ENCODE data around the gene KRTAP19-1.
"Not testable (repeated sequence)": the region's sequence is repeated elsewhere in the genome, so short reads cannot be mapped to it uniquely, and the experiment has no call there.

Gene KRTAP19-1

DNA sequence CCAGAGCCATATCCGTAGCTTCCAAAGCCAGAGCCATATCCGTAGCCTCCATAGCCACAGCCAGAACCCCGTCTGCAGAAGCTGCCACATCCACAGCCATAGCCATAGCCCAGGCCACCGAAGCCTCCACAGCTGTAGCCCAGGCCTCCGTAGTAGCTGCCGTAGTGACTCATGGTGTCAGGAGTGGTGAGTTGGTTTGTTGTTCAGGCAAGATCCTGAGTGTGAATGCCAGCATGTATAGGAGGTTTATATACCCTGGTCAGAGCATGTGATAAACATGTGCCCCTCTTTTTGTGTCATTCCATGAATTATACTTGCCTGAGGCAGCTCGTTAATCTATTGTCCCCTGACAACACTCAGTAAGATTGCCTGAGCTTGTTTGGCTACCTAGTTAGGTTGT, at the start of gene KRTAP19-1:
TSS of gene KRTAP19-1 (minus strand) at position 223 of the 400 bp plus-strand sequence. CDS start at position 173, 50 bp downstream.
- DNase-seq, result no peak

DNA sequence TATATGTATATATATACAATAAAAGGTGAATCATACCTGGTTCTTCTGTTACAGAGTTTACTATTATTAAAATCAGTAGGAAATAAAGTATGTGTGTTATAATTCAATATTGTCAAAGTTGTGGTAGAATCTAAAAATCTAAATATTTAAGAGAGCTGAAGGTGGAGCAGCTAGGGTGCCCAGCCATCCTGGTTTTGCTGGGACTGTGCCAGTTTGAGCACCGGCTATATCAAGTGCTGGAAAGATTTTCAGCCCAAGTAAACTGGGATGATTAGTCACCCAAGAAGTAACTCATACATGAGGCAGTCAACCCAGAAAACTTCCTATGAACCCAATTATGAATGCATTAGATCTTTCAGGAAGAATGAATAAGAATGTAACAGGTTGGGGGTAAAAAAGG, 38.7 kb upstream of the KRTAP19-1 start:
- no peak for DNase-seq

DNA sequence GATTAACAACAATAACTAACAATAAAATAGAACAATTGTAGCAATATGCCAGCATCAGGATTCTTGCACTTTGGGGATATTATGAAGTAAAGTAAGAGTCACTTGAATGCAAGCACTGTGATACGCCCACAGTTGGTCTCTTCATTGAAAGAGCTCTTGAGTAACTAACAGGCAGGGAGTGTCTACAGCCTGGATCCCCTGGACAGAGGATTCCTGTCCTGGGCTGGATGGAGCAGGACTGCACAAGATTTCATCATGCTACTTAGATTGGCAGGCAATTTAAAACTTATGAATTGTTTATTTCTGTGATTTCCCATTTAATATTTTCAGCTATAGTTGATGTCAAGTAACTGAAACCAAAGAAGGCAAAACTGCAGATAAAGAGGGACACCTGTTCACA, 35.5 kb upstream of the KRTAP19-1 start:
- no peak for DNase-seq

GRCh38 chr21:30505621-30506205, 25.5 kb upstream of the KRTAP19-1 start:
- not testable (repeated sequence) for DNase-seq

DNA sequence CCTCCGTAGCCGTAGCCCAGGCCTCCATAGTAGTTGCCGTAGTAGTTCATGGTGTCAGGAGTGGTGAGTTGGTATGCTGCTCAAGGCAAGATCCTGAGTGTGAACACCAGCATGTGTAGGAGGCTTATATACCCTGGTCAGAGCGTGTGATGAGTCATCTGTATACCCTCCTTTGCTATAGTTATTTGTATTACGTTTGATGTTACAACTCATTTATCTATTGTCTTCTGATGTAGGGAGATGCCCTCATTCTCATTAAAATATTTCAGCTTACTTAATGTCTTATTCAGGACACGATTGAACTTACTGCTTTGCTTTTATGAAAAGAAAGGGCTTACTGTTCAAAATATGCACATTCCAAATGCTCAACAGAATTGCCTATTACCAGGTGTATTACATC, 21.9 kb upstream of the KRTAP19-1 start, which contains the start of gene KRTAP19-5:
TSS of gene KRTAP19-5 (minus strand) at position 101 of the 400 bp plus-strand sequence. CDS start at position 50, 51 bp downstream.
- no peak for DNase-seq

DNA sequence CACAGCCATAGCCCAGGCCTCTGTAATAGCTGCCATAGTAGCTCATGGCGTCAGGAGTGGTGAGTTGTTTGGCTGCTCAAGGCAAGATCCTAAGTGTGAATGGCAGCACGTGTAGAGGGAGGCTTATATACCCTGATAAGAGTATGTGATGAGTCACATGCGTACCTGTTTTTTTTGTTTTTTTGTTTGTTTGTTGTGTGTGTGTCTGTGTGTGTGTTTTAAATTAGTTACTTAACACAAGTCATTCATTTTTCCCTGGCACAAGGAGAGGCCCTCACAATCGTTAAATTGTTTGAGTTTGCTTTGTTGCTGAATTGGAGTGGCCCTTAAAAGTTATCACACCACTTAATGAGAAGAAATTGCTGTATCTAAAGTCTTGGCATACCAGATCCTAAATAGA, 16.9 kb upstream of the KRTAP19-1 start, which contains the start of gene KRTAP19-4:
TSS of gene KRTAP19-4 (minus strand) at position 101 of the 400 bp plus-strand sequence. CDS start at position 46, 55 bp downstream.
- no peak for DNase-seq

DNA sequence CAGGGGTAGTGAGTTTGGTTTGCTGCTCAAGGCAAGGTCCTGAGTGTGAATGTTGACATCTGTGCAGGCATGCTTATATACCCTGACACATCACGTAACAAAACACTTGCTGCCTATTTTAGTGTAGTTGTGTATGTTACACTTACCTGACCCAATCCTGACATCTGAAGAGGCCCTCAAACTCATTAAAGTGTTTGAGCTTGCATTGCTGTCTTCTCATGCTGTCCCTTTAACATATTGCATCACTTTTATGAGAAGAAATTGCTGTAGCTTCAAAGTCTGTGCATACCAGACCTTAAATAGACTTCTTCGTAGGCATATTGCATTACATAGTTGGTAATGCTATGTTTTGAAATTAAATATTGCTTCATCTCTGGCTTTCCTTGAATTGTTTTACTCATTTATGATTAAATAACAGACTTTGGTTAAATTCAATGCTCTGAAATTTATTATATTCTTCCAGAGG, 11.8 kb upstream of the KRTAP19-1 start, which contains the start of gene KRTAP19-3:
TSS of gene KRTAP19-3 (minus strand) at position 51 of the 466 bp plus-strand sequence. CDS start 56 bp downstream, outside the sequence.
- no peak for DNase-seq

DNA sequence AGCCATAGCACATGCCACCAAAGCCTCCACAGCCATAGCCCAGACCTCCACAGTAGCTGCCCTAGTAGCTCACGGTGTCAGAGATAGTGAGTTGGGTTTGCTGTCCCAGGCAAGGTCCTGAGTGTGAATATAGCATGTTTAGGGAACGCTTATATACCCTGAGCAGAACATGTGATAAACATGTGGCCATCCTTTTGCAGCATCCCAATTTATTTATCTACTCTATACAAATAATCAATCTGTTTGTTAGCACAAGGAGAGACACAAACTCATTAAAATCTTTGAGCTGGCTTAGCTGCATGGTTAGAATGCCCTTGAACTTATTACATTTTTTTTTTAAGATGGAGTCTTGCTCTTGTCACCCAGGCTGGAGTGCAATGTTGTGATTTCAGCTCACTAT, 7.2 kb upstream of the KRTAP19-1 start, which contains the start of gene KRTAP19-2:
TSS of gene KRTAP19-2 (minus strand) at position 101 of the 400 bp plus-strand sequence. CDS start at position 13, 88 bp downstream.
- DNase-seq, result no peak

- DNase-seq, result no peak
These were observed 6.0 kb upstream of the KRTAP19-1 start for GRCh38 chr21:30486180-30486579.

GRCh38 chr21:30482130-30482529, 2.0 kb upstream of the KRTAP19-1 start:
- no peak for DNase-seq

- DNase-seq, result no peak
These were observed 908 bp downstream of the KRTAP19-1 start for GRCh38 chr21:30479259-30479658.

DNA sequence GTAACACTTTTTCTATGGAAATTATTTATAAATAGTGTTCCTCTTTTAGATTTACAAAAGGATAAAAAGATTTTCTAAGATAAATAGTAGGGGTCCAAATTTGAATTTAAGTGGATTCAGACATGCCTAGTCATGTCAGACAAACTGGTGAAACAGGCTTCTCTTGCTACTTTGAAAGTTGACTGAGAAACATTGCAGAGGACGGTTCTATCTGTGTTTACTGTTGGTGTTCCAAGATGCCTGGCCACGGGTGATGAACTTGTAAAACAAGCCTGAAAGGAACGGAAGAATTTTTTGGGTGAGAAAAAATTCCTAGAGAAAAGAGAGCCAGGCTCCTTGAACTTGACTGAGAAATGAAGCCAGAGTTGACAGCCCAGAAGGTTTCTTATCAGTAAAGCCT, 2.2 kb downstream of the KRTAP19-1 start:
- no peak for DNase-seq

- no peak for DNase-seq
These were observed 11.1 kb downstream of the KRTAP19-1 start for GRCh38 chr21:30468900-30469714.

GRCh38 chr21:30463713-30464112, 16.5 kb downstream of the KRTAP19-1 start:
- no peak for DNase-seq

GRCh38 chr21:30448514-30448913, 31.7 kb downstream of the KRTAP19-1 start:
- no peak for DNase-seq

DNA sequence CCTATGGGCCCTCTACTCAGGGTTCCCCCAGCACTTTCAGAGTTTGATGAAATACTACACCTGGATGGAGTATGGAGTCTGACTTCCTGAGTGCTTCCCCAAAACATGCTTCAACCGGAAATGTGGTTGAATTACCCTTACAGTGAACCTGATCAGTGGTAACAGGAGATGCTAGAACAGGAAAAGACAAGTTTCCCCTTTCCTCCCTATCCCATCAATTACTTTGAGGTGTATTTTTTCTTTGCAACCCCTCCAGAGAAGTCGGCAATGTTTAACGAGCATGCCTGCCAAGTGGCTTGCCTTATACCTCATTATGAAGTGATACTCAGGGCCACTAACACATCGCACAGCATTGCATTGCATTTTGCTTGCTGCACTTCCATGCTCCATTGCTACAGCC, 33.1 kb downstream of the KRTAP19-1 start:
- no peak for DNase-seq

DNA sequence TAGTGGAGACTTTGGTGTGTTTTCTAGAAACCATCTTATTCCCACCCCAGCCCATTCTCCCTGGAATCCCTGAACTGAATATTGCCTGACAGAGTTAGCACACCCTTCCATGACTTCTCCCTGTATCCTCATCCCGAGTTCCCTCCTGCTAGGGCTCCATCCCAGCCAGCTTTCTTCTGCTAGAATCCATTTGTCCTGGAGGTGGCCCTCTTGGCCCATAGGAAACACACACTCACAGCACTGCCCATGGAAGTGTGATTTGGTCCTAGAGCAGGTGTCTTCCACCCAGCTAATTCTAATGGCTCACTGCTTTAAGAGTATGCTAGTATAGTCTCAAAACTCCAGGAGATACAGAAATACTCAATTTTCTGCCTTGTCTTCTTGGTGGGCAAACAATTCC, 36.0 kb downstream of the KRTAP19-1 start:
- DNase-seq, result no peak

- DNase-seq, result no peak
These were observed 36.9 kb downstream of the KRTAP19-1 start for GRCh38 chr21:30443226-30443625.

GRCh38 chr21:30439975-30440374, 40.2 kb downstream of the KRTAP19-1 start, which contains the start of gene KRTAP15-1:
TSS of gene KRTAP15-1 (plus strand) at chr21:30440275. CDS start at chr21:30440328, 53 bp downstream.
- DNase-seq, result no peak

DNA sequence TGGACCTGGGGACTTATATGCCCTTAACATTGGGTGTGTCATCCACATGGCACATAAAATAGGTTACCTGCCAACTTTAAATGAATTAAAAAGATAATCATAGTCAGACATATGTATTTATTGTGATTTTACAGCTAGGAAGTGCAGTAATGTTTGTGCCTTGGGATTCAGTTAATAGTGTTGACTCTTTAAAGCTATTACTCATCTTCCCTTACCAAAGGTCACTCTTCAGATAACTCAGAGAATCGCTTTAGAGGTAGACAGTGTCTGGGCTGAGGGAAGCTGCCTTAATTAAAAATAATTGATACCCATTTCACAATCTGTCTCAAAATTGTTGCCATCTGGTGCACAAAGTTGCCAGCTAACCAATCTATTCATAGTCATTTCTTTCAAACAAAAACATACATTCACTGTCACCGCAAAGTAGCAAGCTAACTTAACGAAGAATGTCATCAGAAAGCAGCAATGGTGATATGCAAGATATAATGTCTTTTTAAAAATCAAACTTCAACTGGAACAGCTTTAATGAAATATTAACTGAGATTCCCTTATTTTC, 43.1 kb downstream of the KRTAP19-1 start:
- no peak for DNase-seq

GRCh38 chr21:30434033-30434631, 46.0 kb downstream of the KRTAP19-1 start:
- no peak for DNase-seq

DNA sequence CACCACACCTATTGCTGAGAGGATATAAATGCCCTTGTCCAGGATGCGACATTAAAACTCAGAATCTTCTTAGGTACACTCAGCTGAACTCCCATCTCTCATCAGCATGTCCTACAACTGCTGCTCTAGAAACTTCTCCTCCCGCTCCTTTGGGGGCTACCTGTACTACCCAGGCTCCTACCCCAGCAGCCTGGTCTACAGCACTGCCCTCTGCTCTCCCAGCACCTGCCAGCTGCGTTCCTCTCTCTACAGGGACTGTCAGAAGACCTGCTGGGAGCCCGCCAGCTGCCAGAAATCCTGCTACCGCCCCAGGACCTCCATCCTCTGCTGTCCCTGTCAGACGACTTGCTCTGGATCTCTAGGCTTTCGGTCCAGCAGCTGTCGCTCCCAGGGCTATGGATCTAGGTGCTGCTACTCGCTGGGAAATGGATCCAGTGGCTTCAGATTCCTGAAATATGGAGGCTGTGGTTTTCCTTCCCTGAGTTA, 50.0 kb downstream of the KRTAP19-1 start, which contains the start of gene KRTAP13-4:
TSS of gene KRTAP13-4 (plus strand) at position 51 of the 486 bp plus-strand sequence. CDS start at position 107, 56 bp downstream.
- no peak for DNase-seq

All from 8988T (cell line).